ENCODE measurements around the gene LMOD1. TPM values are rescaled to one million over a fixed set of nuclear protein-coding genes. Genes with fewer than 3 reads are reported as not detected.

LMOD1 gene
- total and polyA plus RNA-seq, 11 donors, result 4.6 to 24.9 (median 10.0) TPM

DNA sequence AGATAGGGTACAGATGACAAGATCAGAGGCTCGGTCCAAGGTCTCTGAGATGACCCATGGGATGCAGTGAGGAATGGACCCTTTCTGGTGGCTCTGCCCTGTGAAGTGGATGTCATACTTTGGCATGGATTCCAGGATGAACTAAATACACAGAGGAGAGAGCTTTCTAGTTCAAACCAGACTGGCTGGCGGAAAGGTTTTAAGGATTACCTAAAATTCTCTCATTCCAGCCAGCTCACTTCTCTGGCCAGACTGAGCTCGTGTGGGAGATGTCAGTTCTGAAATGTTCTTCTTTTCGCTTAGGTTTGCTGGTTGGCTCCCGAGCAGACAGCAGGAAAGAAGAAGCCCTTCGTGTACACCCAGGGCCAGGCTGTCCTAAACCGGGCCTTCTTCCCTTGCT is 42.3 kb upstream of the LMOD1 start:
- Histone ChIP-seq H3K4me1 (peaks cover 0 to 44% (median 15%) of the 10 kb centered on the region in 12 donors), H3K4me3 (no peak overlapping the region), H3K9me3 (no peaks in the 10 kb centered on the region), H3K27me3 (no peaks in the 10 kb centered on the region), H3K27ac (no peak overlapping the region), H3K36me3 (peaks cover 0 to 61% (median 50%) of the 10 kb centered on the region in 9 donors)
- no peak for TF ChIP-seq POLR2A (IDR thresholded peaks at IDR 0.05)
- TF ChIP-seq, protein P1, sequence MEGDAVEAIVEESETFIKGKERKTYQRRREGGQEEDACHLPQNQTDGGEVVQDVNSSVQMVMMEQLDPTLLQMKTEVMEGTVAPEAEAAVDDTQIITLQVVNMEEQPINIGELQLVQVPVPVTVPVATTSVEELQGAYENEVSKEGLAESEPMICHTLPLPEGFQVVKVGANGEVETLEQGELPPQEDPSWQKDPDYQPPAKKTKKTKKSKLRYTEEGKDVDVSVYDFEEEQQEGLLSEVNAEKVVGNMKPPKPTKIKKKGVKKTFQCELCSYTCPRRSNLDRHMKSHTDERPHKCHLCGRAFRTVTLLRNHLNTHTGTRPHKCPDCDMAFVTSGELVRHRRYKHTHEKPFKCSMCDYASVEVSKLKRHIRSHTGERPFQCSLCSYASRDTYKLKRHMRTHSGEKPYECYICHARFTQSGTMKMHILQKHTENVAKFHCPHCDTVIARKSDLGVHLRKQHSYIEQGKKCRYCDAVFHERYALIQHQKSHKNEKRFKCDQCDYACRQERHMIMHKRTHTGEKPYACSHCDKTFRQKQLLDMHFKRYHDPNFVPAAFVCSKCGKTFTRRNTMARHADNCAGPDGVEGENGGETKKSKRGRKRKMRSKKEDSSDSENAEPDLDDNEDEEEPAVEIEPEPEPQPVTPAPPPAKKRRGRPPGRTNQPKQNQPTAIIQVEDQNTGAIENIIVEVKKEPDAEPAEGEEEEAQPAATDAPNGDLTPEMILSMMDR (IDR thresholded peaks at IDR 0.05), result no peak
- ATAC-seq (no peak), DNase-seq (peak in 1 of 5 donors; percentile 15)
- 75 to 89% (median 79%) methylated on average over 7 of the region's 7 CpGs for WGBS, 4 donors
- intact Hi-C loops (cut with DNase I), result loop anchor here in 2 of 10 donors (10.0 kb wide), 2 partner anchors 284 to 454 kb away; partner anchors contain the start of gene NAV1 (in 1 of the 2)

GRCh38 chr1:201985355-201985754 is 39.0 kb upstream of the LMOD1 start:
- DNase-seq (no peak), ATAC-seq (no peak)
- Histone ChIP-seq H3K9me3 (no peaks in the 10 kb centered on the region), H3K27ac (peak overlapping the region in 1 of 12 donors; percentile 24), H3K27me3 (no peaks in the 10 kb centered on the region), H3K4me3 (no peak overlapping the region), H3K4me1 (peaks cover 0 to 48% (median 21%) of the 10 kb centered on the region in 12 donors), H3K36me3 (peaks cover 0 to 29% (median 19%) of the 10 kb centered on the region in 9 donors)
- 70 to 97% (median 88%) methylated on average over 2 of the region's 2 CpGs for WGBS, 4 donors
- intact Hi-C loops (cut with DNase I), result loop anchor here in 2 of 10 donors (10.0 kb wide), 2 partner anchors 281 to 451 kb away; partner anchors contain the start of gene NAV1 (in 1 of the 2)
- no peak for TF ChIP-seq POLR2A (IDR thresholded peaks at IDR 0.05)
- TF ChIP-seq, protein P1 (IDR thresholded peaks at IDR 0.05), result no peak

GRCh38 chr1:201984446-201984845 is 38.1 kb upstream of the LMOD1 start:
- intact Hi-C loops (cut with DNase I), result loop anchor here in 2 of 10 donors (10.0 kb wide), 2 partner anchors 280 to 450 kb away; partner anchors contain the start of gene NAV1 (in 1 of the 2)
- H3K36me3 ChIP-seq, result peaks cover 0 to 20% (median 10%) of the 10 kb centered on the region in 9 donors
- H3K4me1 ChIP-seq, result peaks cover 0 to 39% (median 17%) of the 10 kb centered on the region in 12 donors
- H3K9me3 ChIP-seq, result no peaks in the 10 kb centered on the region
- ATAC-seq, result no peak
- WGBS, 4 donors, result 95 to 98% (median 96%) methylated on average over 3 of the region's 3 CpGs
- no peak overlapping the region for H3K4me3 ChIP-seq
- H3K27ac ChIP-seq, result no peak overlapping the region
- no peak for DNase-seq
- H3K27me3 ChIP-seq, result no peaks in the 10 kb centered on the region
- TF ChIP-seq, protein P1 (IDR thresholded peaks at IDR 0.05), result no peak
- TF ChIP-seq POLR2A (IDR thresholded peaks at IDR 0.05), result no peak

DNA sequence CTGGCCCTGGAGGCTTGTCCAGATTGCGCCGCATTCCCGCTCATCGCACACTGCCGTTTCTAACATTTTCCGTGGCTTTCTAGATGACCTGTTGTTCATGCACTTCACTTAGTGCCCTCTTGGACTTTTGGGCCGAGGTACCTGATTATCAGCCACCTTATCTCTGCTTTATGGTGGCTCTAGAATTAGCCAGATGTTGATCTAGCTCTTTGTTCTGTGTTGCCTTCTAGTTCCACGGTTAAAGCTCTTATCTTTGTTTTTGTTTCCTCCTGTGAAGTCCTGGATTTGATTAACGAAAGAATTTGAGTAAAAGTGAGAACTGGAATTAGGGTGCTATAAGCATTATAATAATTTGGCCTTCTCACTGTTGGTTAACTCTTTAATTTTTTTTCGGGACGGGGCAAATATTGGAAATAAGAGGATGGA is 37.0 kb upstream of the LMOD1 start:
- peaks cover 0 to 11% (median 0%) of the 10 kb centered on the region in 9 donors for H3K36me3 ChIP-seq
- intact Hi-C loops (cut with DNase I), result loop anchor here in 3 of 10 donors (2.0 to 10.0 kb wide), 3 partner anchors 29 to 449 kb away; partner anchors contain the start of genes NAV1 (in 1 of the 3) and TIMM17A (in 1 of the 3)
- H3K4me3 ChIP-seq, result peak overlapping the region; percentile 75 to 100 (median 96)
- H3K4me1 ChIP-seq, result peaks cover 0 to 39% (median 16%) of the 10 kb centered on the region in 12 donors
- 12 to 16% (median 14%) methylated on average over 11 of the region's 11 CpGs for WGBS, 4 donors
- DNase-seq, result no peak
- no peaks in the 10 kb centered on the region for H3K27me3 ChIP-seq
- peak overlapping the region; percentile 43 to 98 (median 94) for H3K27ac ChIP-seq
- H3K9me3 ChIP-seq, result no peaks in the 10 kb centered on the region
- TF ChIP-seq POLR2A (IDR thresholded peaks at IDR 0.05), result no peak
- TF ChIP-seq, protein P1 (IDR thresholded peaks at IDR 0.05), result no peak
- no peak for ATAC-seq

Measured in heart left ventricle (tissue), 16 donors.